Suprapubic skin (tissue), 4 donors: ENCODE results near the gene CD151. TPM values are rescaled to one million over a fixed set of nuclear protein-coding genes. Genes with fewer than 3 reads are reported as not detected.

Experiments used
- DNase-seq, 2 donors: peaks; one replicate each; pipeline ENCODE4 v3.0.0-alpha.2; 2019; ENCODE audit warnings: low spot score in 2 of 2
- H3K27ac ChIP-seq: fragments of 200-600 bp; sonication (generic); one replicate; pipeline ENCODE4 v1.5.1; 2019
- H3K27me3 ChIP-seq: fragments of 200-600 bp; sonication (generic); one replicate; pipeline ENCODE4 v1.5.1; 2019
- H3K36me3 ChIP-seq: fragments of 200-600 bp; sonication (generic); one replicate; pipeline ENCODE4 v1.5.1; 2019
- H3K4me1 ChIP-seq: fragments of 200-600 bp; sonication (generic); one replicate; pipeline ENCODE4 v1.5.1; 2019
- H3K4me3 ChIP-seq: fragments of 200-600 bp; sonication (generic); one replicate; pipeline ENCODE4 v1.5.1; 2019; ENCODE audit warnings: mild to moderate bottlenecking
- H3K9me3 ChIP-seq: fragments of 200-600 bp; sonication (generic); one replicate; pipeline ENCODE4 v1.5.1; 2019
- CTCF ChIP-seq, 2 donors: fragments of 200-600 bp in 1 of 2; fragments of 450-650 bp in 1 of 2; sonication (generic) in 1 of 2; IDR thresholded peaks; one replicate each; pipeline ENCODE4 v1.5.1; 2016 to 2019; ENCODE audit warnings: antibody characterized with exemption in 2 of 2, mild to moderate bottlenecking in 1 of 2, moderate library complexity in 1 of 2
- EP300 ChIP-seq: sonication (generic); formaldehyde crosslinking; IDR thresholded peaks from one replicate; pipeline ENCODE4 v1.6.1; 2017; ENCODE audit warnings: antibody characterized with exemption
- POLR2A ChIP-seq, 2 donors: fragments of 450-650 bp; IDR thresholded peaks; one replicate each; pipeline ENCODE4 v1.6.1; 2017; ENCODE audit warnings: antibody characterized with exemption in 2 of 2, mild to moderate bottlenecking in 2 of 2, moderate library complexity in 2 of 2
- POLR2AphosphoS5 ChIP-seq, 3 donors: sonication (generic); formaldehyde crosslinking; IDR thresholded peaks; one replicate each; pipeline ENCODE4 v1.6.1; 2017; ENCODE audit warnings: antibody characterized with exemption in 3 of 3
- WGBS: methylation state at CpG from one replicate; pipeline ENCODE4 v1.1.5; 2018; 5-methylcytosine and 5-hydroxymethylcytosine counted together
- total RNA-seq, 4 donors: library from RNA; depleted of rRNA; stranded (reverse); fragments of >200 nt; gene quantifications; one replicate each; pipeline ENCODE4 v1.1.0, GENCODE V29; 2016

The CD151 gene
- total RNA-seq, 4 donors from 2014 or later: 108 to 162 (median 150) TPM

GRCh38 chr11:861105-861479, 28.3 kb downstream of the CD151 start:
- Histone ChIP-seq H3K27me3 (no peaks in the 10 kb centered on the region), H3K27ac (no peak overlapping the region), H3K4me1 (peaks cover 46% of the 10 kb centered on the region), H3K4me3 (no peak overlapping the region), H3K9me3 (no peaks in the 10 kb centered on the region), H3K36me3 (peaks cover 38% of the 10 kb centered on the region)
- no peak for DNase-seq
- 78% methylated on average over 11 of the region's 14 CpGs for WGBS
- TF ChIP-seq POLR2AphosphoS5 (IDR thresholded peaks at IDR 0.05): no peak
- no peak for TF ChIP-seq POLR2A (IDR thresholded peaks at IDR 0.05)
- no peak for TF ChIP-seq EP300
- no peak for TF ChIP-seq CTCF (IDR thresholded peaks at IDR 0.05)

GRCh38 chr11:862081-862661, 29.4 kb downstream of the CD151 start:
- peaks cover 49% of the 10 kb centered on the region for H3K36me3 ChIP-seq
- peaks cover 38% of the 10 kb centered on the region for H3K4me1 ChIP-seq
- no peak overlapping the region for H3K27ac ChIP-seq
- H3K9me3 ChIP-seq: no peaks in the 10 kb centered on the region
- H3K27me3 ChIP-seq: no peaks in the 10 kb centered on the region
- H3K4me3 ChIP-seq: no peak overlapping the region
- TF ChIP-seq POLR2AphosphoS5 (IDR thresholded peaks at IDR 0.05) (no peak), EP300 (no peak), POLR2A (IDR thresholded peaks at IDR 0.05) (no peak), CTCF (IDR thresholded peaks at IDR 0.05) (no peak)
- WGBS: 45% methylated on average over 16 of the region's 20 CpGs
- no peak for DNase-seq

GRCh38 chr11:862696-863022, 29.9 kb downstream of the CD151 start:
- H3K27ac ChIP-seq: no peak overlapping the region
- TF ChIP-seq CTCF (IDR thresholded peaks at IDR 0.05): no peak
- TF ChIP-seq EP300: no peak
- no peak for TF ChIP-seq POLR2A (IDR thresholded peaks at IDR 0.05)
- no peak for TF ChIP-seq POLR2AphosphoS5 (IDR thresholded peaks at IDR 0.05)
- no peak overlapping the region for H3K4me3 ChIP-seq
- peaks cover 49% of the 10 kb centered on the region for H3K36me3 ChIP-seq
- no peaks in the 10 kb centered on the region for H3K27me3 ChIP-seq
- H3K9me3 ChIP-seq: no peaks in the 10 kb centered on the region
- no CpG with 5 or more reads among the region's 12 CpGs for WGBS
- DNase-seq: no peak
- peaks cover 36% of the 10 kb centered on the region for H3K4me1 ChIP-seq

GRCh38 chr11:863023-863909, 30.5 kb downstream of the CD151 start:
- peaks cover 34% of the 10 kb centered on the region for H3K4me1 ChIP-seq
- DNase-seq: no peak
- no peak overlapping the region for H3K4me3 ChIP-seq
- H3K27me3 ChIP-seq: no peaks in the 10 kb centered on the region
- peaks cover 54% of the 10 kb centered on the region for H3K36me3 ChIP-seq
- H3K27ac ChIP-seq: no peak overlapping the region
- WGBS: 86% methylated on average over 18 of the region's 24 CpGs
- TF ChIP-seq POLR2AphosphoS5 (IDR thresholded peaks at IDR 0.05) (no peak), EP300 (no peak), POLR2A (IDR thresholded peaks at IDR 0.05) (no peak), CTCF (IDR thresholded peaks at IDR 0.05) (no peak)
- H3K9me3 ChIP-seq: no peaks in the 10 kb centered on the region
